SH-SY5Y (cell line): ENCODE results near the gene SCTR.

Source experiments
- GATA2 ChIP-seq: IDR thresholded peaks from 2 replicates; pipeline ENCODE4 v1.6.1; 2011; ENCODE audit warnings: mild to moderate bottlenecking, low read depth, low read length
- GATA3 ChIP-seq: IDR thresholded peaks from 2 replicates; pipeline ENCODE4 v1.6.1; 2011; ENCODE audit warnings: low read depth, mild to moderate bottlenecking, low read length, moderate library complexity

The SCTR gene

GRCh38 chr2:119486196-119486827, 38.0 kb downstream of the SCTR start:
- TF ChIP-seq GATA3: no peak
- TF ChIP-seq GATA2: no peak

- TF ChIP-seq GATA2 (peak; percentile 87), GATA3 (no peak)
These were observed 38.8 kb downstream of the SCTR start for GRCh38 chr2:119485336-119486110.

- no peak for TF ChIP-seq GATA2
- no peak for TF ChIP-seq GATA3
These were observed 39.4 kb downstream of the SCTR start for GRCh38 chr2:119484834-119485233.

DNA sequence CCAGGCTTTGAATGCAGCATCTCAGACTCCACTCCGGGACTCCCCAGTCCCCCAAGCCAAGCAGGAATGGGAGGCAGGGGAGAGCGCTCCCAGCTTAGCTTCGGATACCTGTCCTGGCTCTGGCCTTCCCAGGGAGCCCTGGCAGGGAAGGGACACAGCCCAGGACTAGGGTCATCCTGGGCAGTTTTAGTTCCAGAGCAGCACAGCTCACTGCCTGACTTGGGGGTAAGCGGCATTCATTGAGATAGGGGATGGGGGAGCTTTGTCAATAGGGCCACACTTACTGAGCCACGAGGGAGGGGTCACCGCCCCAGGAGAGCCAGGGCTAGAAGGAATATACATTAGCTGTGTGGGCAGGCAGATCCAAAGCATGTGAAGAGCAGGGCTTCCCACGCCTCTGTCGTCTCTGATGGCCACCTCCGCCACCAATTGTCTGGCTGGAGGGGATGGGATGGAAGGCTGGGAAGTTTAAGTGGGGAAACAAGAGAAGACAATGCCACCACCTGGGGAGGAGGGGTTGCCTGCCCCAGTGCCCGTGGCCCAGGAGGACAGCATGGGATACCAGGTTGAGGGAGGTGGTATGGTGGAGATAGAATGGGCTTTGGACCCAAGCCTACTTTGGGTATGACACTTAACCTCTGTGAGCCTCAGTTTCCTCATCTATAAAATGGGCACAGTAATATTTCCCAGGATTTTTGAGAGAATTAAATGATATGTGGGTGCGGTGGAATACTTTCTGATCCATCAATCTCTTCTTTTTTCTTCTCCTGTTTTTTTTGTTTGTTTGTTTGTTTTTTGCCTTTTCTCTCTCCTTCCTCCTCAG, 40.2 kb downstream of the SCTR start:
- TF ChIP-seq GATA2: no peak
- no peak for TF ChIP-seq GATA3

GRCh38 chr2:119483395-119483753, 40.9 kb downstream of the SCTR start:
- TF ChIP-seq GATA3: no peak
- no peak for TF ChIP-seq GATA2

DNA sequence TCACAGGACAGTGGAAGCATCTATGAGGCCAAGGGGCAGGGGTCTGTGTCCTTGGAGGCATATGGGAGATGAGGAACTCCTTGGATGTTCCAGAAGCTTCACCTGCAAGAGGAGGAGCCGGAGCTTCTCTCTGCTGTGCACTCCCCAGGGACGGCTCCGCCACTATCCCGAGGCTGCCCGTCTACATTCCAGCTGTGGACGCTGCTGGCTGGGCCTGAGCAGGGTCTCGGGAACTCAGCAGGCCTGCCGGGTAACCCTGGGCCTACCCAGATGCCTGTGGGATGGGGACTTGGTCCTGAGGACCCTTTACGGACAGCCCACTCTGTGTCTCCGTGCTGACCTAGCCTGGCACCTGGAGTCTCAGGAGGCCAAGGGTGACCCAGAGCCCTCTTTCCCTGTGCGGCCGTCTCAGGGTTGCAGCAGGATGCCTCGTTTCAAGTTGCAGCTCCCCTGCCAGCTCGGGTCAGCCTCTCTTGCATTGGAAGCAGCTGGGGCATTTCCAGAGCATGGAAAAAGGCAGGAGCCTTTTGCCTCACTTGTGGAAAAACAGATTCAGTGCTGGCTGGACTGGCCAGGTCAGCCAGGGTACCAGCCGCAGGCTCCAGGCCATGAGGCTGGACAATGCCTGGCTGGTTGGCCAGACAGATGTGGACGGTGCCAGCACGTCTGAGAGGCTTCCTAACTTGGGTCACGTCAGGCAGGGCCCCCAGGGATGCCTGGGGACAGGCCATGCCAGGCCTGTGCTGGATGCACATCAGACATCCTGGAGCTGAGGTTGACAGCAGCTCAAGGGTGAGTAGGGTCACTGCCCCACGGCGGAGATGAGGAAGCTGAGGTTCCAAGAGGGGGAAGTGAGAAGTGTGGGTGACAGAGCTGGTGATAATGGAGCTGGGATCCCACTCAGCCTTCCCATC, 41.5 kb downstream of the SCTR start:
- TF ChIP-seq GATA3 (no peak), GATA2 (no peak)

- TF ChIP-seq GATA2 (no peak), GATA3 (no peak)
These were observed 42.5 kb downstream of the SCTR start for GRCh38 chr2:119481501-119482455.

DNA sequence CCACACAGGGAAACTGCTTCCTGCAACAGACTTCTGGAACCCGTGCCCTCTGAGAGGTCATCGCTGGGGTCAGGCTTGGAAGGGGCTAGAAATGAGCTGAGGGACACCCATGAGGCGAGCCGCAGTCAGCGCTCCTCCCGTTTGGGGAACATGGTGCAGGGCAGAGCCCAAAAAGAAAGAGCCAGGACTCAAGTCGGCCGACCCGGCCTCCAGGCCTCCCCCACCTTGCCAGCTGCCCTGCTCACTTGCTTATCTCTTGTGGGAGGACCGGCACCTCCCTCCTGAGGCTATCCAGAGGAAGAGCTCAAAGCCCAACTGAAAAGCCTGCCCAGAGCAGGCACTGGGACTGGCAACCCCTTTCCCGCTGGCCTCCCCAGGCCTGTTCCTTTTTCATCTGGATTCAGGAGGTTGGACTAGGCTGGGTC, 43.6 kb downstream of the SCTR start:
- TF ChIP-seq GATA2: no peak
- TF ChIP-seq GATA3: no peak

- TF ChIP-seq GATA2 (no peak), GATA3 (no peak)
These were observed 44.1 kb downstream of the SCTR start for GRCh38 chr2:119480184-119480583.

- TF ChIP-seq GATA2: no peak
- TF ChIP-seq GATA3: no peak
These were observed 45.3 kb downstream of the SCTR start for GRCh38 chr2:119478978-119479295.

GRCh38 chr2:119478188-119478977, 45.9 kb downstream of the SCTR start:
- TF ChIP-seq GATA2 (no peak), GATA3 (no peak)

GRCh38 chr2:119477113-119477505, 47.2 kb downstream of the SCTR start:
- TF ChIP-seq GATA2: no peak
- no peak for TF ChIP-seq GATA3
